Measurements from ENCODE around the gene MAD1L1. TPM values are rescaled to one million over a fixed set of nuclear protein-coding genes. Genes with fewer than 3 reads are reported as not detected.

MAD1L1 gene
- total and polyA plus RNA-seq, 2 of the 4 experiments (the other 2 are of a cell fraction) = 29.0 to 40.9 TPM

GRCh38 chr7:1927937-1928644, 304.7 kb downstream of the MAD1L1 start:
- Histone ChIP-seq H4K91ac (ENCODE audit: insufficient read depth, low read depth, low read length) (no peak overlapping the region), H3K9me1 (ENCODE audit: insufficient read depth, low read length) (no peaks in the 10 kb centered on the region), H3K36me3 (ENCODE audit: control insufficient read depth, insufficient read depth, low read length) (no peaks in the 10 kb centered on the region), H3K4me3 (ENCODE audit: insufficient read depth, low read depth, low read length) (no peak overlapping the region), H3K23ac (ENCODE audit: low read depth, low read length) (no peak overlapping the region), H3K4me2 (ENCODE audit: low read depth, low read length) (no peak overlapping the region), H3K79me1 (ENCODE audit: low read depth in 1 of 2, low read length in 2 of 2) (peaks cover 0 to 9% of the 10 kb centered on the region in 2 experiments; a peak in 2 of 4 replicates), H4K5ac (ENCODE audit: low read depth, low read length) (no peak overlapping the region), H2AK9ac (replicated peaks; ENCODE audit: low read depth, low read length, poor library complexity) (no peak overlapping the region), H3K9me3 (ENCODE audit: control insufficient read depth, insufficient read depth, low read length) (no peaks in the 10 kb centered on the region), H3K9ac (ENCODE audit: low read depth, low read length) (no peak overlapping the region), H3K4me1 (ENCODE audit: control insufficient read depth, insufficient read depth, low read length) (peaks cover 2% of the 10 kb centered on the region; the same call in 1 of the 2 replicates), H3K18ac (ENCODE audit: low read depth, low read length) (no peak overlapping the region), H4K8ac (ENCODE audit: low read depth in 2 of 2, low read length in 2 of 2) (no peak overlapping the region), H3K27me3 (ENCODE audit: control insufficient read depth, insufficient read depth, low read length) (no peaks in the 10 kb centered on the region), H3K27ac (ENCODE audit: insufficient read depth, low read length) (no peak overlapping the region), H2BK20ac (ENCODE audit: low read depth, low read length) (no peak overlapping the region), H3K14ac (replicated peaks; ENCODE audit: low read depth, low read length) (no peak overlapping the region), H2AFZ (replicated peaks; ENCODE audit: low read length, poor library complexity) (no peak overlapping the region), H3K4ac (ENCODE audit: low read depth, low read length) (no peak overlapping the region), H4K20me1 (ENCODE audit: insufficient read depth, low read length) (no peaks in the 10 kb centered on the region; the same call in 1 of the 2 replicates), H2AK5ac (ENCODE audit: low read depth, low read length) (no peak overlapping the region), H2BK120ac (ENCODE audit: low read depth, low read length) (no peak overlapping the region), H3K56ac (ENCODE audit: extremely low read depth, insufficient read depth, low read length) (no peak overlapping the region), H2BK15ac (ENCODE audit: low read depth, low read length) (no peak overlapping the region), H2BK5ac (ENCODE audit: low read depth, low read length, poor library complexity, severe bottlenecking) (no peak overlapping the region)
- in situ Hi-C loops (cut with MboI; ENCODE audit: low sequenced_read_pairs) = no loop called here
- dilution Hi-C loops (cut with HindIII; ENCODE audit: low sequenced_read_pairs, unreplicated experiment) = no loop called here
- ATAC-seq (ENCODE audit: low read depth) (no peak), DNase-seq (no peak)
- POLR2A ChIA-PET (ENCODE audit: unreplicated experiment) = no interaction called here
- TF ChIP-seq ELK1 (IDR thresholded peaks at IDR 0.05; ENCODE audit: borderline replicate concordance, low read depth, low read length) (no peak), BHLHE40 (IDR thresholded peaks at IDR 0.05; ENCODE audit: low read depth, low read length) (no peak), NFE2L2 (IDR thresholded peaks at IDR 0.05; ENCODE audit: low read depth, low read length) (no peak), RFX5 (IDR thresholded peaks at IDR 0.05; ENCODE audit: low read depth, low read length) (no peak), CHD1 (IDR thresholded peaks at IDR 0.05; ENCODE audit: low read depth, low read length) (no peak), FOS (IDR thresholded peaks at IDR 0.05; ENCODE audit: low read depth, low read length) (no peak), MXI1 (IDR thresholded peaks at IDR 0.05; ENCODE audit: borderline replicate concordance, low read depth, low read length) (no peak), POLR2A (IDR thresholded peaks at IDR 0.05; ENCODE audit: low read depth, low read length) (no peak), CEBPB (IDR thresholded peaks at IDR 0.05; ENCODE audit: low read depth, low read length) (no peak)
- WGBS, 2 experiments (ENCODE audit: extremely low coverage in 2 of 2, insufficient read length in 1 of 2) = 86% methylated on average over 18 of the region's 35 CpGs; no CpG with 5 or more reads in 1 of the 2 experiments
- BruUV-seq (replicated peaks) = no TSS peak
- intact Hi-C loops (cut with micrococcal nuclease) = no loop called here
- CTCF ChIA-PET = no interaction called here
